ENCODE measurements around the gene HCFC1.
A peak's percentile ranks its signal among the peaks of the same experiment; 100 is the strongest.

HCFC1 gene

DNA sequence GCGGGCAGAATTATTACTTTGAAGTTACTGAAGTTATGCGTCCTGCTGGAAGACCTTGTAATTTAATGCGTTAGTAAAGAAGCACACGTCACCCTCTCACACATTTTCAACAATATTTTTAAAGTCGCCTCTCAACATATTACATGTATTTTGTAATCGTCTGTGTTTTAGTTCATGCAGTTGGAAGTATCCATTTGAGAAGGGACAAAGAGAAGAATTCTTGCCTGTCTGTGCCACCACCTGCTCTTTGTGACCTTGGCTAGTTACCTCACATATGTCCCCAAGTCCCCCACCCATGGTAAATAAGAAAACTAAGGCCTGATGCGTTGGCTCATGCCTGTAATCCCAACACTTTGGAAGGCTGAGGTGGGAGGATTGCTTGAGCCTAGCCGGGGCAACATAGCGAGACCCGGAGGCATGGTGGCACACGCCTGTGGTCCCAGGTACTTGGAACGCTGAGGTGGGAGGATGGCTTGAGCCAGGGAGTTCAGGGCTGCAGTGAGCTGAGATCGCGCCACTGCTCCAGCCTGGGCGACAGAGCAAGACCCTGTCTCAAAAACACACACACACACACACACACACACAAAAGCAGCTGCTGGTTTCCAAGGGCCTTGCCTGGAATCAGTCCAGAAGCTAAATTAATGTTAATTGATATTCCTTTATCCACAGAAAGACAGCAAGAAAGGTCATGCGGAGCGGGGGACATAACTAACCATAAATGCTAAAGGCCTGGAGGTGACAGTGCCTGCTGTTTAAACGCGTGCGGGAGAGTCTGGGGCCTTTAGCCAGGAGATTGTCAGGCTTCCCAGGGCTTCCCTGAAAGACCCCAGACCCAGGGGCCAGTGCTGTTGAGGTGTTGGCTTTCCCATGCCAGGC, 1.7 kb upstream of the HCFC1 start:
- no peak for DNase-seq

DNA sequence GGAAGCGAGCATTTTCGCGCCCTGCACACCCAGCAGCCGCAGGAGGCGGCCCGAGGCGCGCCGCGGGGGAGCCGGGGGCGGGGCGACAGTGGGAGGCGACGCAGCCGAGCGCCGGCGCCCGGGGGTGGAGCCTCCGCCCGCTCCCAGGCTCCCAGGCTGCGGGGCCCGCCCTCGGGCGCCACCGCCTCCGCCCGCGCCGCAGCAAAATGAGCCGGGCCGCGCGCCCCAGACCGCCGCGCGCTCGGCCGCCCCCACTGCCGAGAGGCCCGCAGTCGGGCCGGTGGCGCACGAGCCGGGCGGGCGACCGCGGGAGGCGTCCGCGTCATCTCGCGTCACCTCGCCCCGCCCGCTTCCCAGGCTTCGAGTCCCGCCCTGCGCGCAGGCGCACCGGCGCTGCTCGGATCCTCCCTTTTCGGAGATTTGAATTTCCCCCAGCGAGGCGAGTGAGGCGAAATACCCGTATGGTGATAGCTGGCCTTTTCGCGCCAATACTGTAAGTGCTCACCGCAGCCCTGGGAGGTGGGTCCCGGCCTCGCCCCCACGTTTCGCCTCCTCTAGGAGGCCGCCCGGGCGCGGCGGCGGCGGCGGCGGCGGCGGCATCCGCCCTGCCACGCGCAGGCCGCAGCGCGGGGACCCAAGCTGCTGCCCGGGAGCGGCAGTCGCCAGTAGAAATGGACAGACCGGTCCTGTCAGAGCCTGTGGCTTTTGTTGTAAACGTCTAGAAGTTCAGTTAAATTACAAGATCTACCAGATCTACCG, 929 bp upstream of the HCFC1 start, which contains the start of gene TMEM187:
TSS of gene TMEM187 (plus strand) at position 387 of the 759 bp plus-strand sequence. CDS start 9,309 bp downstream, outside the sequence.
- DNase-seq, result peak; percentile 88 to 94

DNA sequence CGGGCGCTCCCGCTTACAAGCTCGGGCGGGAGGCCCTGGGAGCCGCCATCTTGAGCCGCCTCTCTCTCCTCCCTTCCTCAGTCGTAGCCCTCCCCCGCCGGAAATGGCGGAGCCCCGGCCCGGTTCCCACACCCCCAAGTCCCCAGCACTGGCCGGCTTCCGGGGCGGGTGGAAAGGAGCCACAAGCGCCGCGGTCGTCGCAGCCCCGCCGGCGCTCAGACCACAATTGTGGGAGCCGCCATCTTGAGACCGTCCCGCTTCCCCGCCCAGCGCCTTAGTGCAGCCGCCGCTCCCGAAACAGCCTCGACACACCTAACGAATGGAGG, 531 bp downstream of the HCFC1 start:
- DNase-seq, result peak; percentile 60 to 69

DNA sequence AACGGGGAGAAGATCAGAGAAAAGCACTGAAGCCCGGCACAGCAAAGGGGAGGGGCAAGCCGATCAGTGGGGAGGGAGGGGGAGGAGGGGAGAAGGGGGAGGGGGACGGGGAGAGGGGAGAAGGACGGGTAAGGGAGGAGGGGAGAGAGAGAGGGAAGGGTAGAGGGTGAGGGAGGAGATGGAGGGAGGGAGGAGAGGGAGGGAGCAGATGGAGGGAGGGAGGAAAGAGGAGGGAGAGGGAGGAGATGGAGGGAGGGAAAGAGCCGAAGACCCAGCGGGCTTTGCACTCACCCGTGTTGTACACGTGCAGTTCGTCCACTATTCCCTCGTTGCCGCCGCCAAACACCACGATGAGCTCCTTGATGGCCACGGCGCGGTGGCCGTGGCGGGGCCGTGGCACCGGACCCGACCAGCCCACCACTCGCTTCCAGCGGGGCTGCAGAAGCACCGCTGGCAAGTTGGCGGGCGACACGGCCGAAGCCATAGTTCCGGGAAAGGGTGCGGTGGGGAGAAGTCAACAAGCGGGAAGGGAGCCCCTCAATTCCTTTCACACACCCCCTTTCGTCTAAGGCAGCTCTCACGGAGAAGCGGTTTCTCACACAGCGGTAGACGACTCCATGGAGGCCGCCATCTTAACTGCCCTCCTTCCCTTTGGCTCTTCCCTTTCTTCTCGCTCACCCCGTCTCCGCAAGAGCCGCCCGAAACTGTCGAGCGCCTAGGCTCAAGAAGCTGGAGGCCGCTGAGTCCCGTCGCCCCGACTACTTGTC, 1.1 kb downstream of the HCFC1 start:
- DNase-seq, result no peak

DNA sequence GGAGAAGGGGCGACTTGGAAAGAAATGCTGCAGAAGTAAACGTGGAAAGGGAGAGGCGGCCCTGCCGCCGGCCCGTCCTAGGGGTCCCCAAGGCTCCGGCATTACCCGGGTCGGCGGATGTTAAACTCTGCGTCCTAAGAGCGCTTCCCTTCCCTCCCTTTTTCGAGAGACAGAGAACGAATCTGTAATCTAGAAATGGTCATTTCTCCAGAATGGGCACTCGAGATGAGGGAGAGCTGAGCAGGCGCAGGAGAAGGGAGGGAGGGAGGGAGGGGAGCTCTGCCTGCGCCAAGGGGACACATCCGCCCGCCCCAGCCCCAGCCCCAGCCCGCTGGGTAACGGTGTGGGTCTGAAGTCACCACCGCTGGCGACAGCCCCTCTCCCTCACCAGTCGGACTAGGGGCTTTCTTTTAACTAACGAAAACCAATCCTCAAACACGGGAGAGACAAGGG, 1.7 kb downstream of the HCFC1 start:
- no peak for DNase-seq

DNA sequence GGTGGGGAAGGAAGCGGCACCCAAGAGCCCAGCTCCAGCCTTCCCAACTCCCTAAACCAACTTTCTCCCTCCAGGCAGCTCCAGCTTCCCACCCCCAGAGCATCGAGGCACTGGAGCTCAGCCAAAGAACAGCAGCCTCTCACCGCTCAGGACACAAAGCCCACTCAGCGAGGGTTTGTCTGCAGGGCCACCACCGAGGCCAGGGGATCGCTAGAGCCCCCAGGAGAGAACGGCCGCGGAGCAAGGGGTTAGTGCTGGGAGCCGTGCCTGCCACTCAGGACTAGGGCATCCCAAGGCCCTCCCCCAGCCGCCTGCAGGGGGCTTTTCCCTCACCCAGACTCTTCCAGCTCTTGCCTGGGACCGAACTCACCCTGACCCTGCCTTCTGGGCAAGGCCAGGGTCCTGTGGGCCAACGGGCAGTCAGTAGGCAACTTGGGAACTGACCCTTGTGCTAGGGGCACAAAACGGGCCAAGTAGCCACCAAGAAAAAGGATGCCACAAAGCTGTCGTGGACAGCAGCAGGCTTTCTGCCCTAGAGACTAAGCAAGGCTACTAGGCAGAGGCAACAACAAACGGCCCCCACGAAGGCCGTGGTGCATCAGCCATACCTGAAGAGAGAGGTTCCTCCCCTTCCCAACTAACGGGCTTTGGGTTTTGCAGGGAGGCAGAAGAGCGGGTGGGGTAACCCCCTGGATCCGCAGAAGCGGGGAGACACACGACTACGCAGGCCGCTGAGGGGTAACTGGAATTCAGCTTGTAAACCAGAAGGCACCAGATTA, 2.3 kb downstream of the HCFC1 start:
- DNase-seq, result no peak

DNA sequence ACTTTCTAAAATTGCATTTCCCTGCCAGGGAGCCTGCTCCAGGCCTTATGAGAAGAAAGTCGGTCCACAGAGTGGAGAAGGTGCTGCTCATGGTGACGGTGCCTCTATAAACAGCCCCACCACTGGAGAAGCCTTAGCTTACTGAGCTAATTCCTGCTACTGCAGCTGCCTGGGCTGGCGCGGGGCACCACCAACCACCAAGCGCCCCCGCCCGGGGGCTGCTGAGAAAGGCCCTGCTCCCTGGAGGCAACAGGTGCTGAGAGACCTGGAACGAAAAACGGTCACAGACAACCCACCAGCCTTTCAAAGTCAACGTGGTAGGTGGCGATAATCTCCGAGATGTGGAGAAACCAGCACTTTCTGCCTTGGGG, 2.9 kb downstream of the HCFC1 start:
- no peak for DNase-seq

DNA sequence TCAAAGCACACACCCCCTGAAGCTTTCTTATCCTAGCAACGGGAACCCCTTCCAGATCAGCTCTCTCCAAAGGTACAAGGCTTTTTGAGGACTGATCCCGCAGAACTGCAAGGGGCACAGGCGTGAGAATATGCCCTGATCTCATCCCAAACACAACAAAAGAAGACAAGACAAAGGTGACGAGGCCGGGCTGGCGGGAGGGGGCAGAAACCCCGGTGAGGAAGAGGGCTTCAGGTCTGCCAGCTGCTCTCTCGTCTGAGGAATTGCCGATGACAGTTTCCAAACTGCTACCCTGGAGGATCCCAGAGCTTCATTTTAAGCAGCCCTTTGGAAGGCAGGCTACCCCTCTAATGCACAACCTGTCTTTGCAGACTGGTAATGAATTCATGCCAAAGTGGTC, 3.4 kb downstream of the HCFC1 start:
- DNase-seq, result no peak

DNA sequence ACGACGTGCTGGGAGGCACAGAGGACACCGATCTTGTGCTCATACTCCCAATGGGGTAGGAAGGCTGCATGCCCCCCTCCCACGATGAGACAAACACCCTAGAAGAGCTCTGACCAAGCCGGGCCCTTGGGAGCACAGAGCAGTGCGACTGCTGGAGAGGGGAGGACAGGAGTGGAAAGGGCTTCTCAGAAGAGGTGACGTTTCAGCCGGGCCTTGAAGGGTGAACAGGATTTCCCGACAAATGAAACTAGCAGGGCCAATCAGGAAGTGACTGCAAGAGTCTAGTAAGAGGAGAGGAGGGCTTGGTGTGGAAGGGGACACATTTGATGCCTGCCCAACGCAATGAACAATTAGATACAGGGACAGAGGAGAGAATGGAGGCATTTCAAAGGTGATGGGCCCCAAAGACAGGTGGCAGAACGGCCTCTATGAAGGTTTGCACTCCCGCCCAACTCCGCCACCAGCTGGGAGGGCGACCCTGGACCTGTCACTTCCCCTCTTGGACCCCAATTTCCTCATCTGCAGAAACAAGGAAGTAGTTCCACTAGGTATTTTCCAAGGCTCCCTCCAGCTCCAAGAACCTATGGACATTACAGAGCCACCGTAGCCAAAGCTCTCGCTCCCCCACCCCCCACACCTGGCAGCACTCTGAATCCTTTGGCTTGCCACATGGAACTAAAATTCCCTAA, 3.9 kb downstream of the HCFC1 start:
- no peak for DNase-seq

DNA sequence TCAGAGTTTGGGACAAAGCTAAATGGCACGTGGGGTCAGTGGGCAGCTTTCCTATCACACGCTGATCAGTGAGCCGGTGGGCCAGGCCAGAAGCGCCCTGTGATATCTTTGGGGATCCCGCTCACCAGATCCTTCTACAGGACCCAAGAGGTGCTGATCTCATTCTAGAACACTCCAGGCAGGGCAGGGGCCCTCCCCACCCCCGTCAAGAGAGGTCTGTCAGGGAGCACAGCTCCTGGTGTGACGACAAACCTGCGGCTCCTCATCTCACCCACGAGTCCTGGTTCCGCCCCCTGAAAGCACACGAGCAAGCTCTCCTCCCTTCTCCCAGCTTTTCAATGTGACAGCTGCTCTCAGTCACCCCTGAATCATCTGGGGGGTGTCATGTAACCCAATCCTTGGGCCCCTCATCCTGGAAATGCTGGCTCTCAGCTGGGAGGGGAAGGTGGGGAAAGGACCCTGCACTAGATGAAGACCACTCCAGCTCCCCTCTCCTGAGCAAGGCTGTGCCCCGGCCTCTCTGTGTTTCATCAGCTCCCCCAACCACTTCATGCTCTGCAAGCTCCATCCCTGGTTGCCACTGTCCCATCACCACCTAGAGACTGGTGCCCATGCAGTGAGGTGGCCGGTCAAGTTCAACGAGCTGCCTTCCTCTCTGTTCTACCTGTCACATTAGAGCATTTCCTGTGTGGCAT, 4.6 kb downstream of the HCFC1 start:
- DNase-seq, result no peak

DNA sequence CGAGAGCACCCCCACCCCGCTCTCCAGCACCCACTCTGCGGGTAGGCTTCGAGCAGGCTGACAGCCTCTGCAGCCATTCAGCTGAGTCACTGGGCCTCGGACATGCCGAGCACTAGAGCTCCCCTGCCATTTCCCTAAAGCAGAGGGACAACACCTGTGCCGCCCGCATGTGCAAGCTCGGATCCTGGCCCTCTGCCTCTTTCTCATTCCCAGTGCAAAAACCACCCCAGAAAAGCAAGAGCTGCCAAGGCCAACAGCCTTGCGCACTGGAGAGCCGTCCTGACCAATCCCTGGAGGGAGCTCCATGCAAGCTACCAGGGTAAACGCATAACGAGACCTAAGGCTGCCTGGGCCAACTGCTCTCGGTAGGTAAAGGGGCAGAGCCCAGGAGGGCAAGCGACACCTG, 5.3 kb downstream of the HCFC1 start:
- DNase-seq, result no peak

DNA sequence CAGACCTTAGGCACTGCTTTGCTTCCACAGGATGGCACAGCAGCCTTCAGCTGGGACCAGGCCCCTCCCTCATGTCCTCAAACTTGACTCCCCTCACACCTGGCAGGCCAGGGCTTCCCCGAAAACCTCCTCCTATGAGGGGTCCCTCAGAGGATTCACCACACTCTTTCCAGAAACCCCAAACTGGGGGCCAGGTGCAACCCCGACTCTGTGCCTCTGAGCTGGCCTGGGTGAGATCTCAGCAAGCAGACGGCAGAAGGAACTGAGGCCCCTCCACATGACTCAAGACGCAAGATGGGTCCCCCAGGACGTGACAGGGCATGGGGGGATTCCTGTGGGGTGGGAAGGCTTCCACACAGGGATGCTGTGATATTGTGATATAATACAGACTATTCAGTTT, 6.2 kb downstream of the HCFC1 start:
- DNase-seq, result no peak

DNA sequence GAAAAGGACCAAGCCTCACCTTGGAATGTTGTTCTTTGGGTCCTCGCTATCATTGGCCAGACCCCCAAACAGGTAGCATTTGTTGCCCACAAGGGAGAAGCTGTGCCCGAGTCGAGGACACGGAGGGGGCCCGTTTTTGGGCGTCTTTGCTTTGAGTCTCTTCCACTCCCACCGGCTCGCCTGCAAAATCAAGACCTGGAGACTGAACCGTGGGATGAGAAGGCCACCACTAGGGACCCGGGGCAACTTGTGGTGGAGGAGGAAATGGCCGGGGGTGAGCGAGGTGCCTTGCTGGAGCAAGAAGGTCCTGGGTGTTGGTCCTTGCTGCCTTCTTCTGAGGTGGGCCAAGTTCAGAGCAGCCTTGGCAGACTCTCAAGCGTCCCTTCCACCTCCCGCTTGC, 7.5 kb downstream of the HCFC1 start:
- no peak for DNase-seq

DNA sequence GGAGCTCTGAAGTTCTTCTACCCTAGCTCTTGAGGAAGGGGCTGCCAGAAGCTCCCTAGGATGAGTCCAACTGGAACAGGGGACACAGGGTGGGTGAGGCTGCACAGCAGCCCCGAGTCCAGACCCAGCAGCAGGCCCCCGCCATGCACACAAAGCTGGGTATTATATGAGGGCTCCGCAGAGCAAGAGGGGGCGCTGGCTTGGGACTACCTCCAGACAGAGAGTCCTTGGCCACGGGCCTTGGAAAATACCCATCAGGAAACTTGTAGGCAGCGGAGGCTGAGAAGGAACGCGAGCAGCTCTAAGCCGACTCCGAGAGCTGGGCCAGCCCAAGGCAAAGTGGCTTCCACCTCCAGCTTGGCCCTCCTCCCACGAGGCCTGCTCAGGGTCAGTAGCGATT, 8.1 kb downstream of the HCFC1 start:
- DNase-seq, result no peak

DNA sequence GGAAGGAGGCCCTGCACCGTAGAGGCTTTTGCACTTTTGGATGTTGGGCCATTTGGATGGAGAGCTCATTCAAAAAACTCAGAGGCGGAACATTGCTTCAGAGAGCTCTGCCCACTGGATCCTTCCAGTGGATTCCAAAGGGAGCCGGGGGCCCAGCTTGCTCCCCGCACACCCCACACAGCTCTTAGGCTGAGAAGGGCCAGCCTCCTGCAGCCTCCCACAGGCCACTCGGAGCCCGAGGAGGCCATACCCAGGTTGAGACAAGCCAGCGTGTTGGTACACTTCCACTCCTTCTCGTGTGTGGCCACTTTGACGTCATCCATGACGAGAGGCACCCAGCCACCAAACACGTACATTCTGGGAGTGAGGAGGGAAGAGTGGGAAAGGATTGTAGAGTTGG, 10.3 kb downstream of the HCFC1 start:
- DNase-seq, result no peak

DNA sequence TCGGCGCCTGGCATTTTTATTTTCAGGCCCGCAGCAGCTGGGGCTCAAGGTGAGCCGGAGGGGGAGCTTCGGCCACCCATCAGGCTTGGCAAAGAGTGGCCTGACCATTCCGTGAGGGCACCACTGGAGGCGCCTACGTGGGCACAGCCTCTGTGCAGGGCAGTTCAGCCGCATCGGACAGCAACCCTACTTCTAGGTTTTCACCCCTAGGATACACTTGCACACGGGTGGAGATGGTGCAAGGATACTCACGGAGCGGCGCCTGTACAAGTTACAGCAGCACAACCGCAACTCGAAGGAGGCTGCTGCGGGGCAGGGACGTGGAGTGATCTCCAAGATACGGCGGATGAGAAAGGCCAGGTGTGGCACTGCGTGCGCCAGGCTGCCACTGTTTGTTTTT, 10.8 kb downstream of the HCFC1 start:
- DNase-seq, result no peak

DNA sequence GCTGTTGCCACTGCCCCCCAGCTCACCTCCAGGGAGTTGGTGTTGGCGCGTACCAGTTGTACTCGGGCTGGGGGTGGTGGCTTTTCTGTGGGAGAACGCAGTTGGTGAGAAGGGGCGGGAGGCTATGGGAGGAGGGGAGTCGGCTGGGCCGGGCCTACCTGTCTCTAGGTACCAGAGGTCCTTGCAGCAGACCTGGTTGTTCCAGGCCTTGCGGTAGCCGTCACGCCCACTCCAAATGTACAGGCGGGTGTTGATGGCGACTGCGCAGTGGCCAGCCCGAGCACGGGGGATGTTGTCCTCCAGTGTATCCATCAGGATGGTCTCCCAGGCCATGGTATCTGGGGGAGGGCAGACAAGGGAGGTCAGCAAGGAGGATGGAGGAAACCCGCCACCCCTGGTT, 11.5 kb downstream of the HCFC1 start:
- DNase-seq, result no peak

DNA sequence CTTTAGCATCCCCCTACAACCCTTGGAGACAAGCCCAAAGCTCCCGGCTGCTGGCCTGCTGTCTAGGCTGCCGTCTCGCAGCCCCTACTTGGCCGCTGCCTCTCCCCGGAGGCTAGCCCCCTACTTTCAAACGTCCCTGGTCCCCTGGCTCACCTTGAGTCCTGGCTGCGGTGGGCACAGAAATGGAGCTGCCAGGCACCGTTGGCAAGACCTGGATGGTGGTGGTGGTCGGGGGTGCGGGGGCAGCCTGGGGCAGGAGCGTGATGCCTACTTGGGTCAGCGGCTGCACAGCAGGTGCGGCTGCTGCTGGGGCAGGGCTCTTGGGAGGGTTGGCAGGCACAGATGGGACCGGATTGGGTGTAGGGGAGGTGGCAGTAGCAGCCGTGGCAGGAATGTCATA, 12.0 kb downstream of the HCFC1 start:
- no peak for DNase-seq

DNA sequence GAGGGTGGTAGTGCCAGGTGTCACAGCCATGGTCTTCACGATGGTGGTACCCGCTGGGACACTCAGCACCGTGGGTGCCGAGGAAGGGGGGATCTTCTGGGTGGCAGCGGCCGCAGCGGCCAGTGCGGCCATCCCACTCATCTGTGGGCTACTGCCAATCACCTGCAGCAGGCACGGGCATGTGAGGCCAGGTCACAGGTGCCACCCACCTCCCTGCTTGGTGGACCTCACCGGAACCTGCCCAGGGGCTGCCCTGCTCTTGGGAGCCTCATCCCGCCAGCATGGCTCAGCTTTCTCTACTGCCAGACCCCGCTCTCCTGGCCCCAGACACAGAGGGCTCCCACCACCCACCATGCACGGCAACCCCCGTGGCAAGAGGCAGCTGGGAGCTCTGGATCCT, 13.0 kb downstream of the HCFC1 start:
- DNase-seq, result no peak

DNA sequence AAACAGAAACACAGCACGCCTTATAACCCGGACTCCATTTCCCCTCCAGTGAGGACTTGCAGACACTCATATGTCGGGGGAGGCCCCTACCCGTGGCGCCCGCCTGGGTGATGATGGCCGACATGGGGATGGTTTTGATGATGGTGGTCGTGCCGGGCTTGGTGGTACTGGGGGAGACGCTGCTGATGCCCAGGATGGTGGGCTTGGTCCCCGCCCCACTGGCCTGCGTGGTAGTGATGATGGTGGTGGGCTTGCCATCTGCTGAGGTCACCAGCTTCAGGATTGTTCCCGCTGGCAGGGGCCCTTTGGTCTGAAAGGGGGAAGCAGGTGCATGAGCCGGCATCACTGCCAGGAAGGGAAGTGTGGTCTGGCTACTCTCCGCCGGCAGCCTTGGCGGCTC, 14.4 kb downstream of the HCFC1 start:
- no peak for DNase-seq

Measured in NCI-H1930 (cell line).